Cardiac muscle cell (in vitro differentiated cells and primary cell): ENCODE results near the gene MIPEP. TPM values are rescaled to one million over a fixed set of nuclear protein-coding genes. Genes with fewer than 3 reads are reported as not detected.
A peak's percentile ranks its signal among the peaks of the same experiment; 100 is the strongest.
"Not testable (repeated sequence)": the region's sequence is repeated elsewhere in the genome, so short reads cannot be mapped to it uniquely, and the experiment has no call there.

Experiments used
- DNase-seq, 2 donors: peaks; one replicate each; pipeline versions ENCODE4 v3.0.0 to v3.0.0-alpha.2; 2010 to 2017; ENCODE audit warnings: low read depth in 1 of 2, low spot score in 1 of 2
- H3K27ac ChIP-seq: fragments of 200-600 bp; sonication (generic); 2 replicates; pipeline ENCODE4 v1.5.1; 2016
- H3K27me3 ChIP-seq: fragments of 200-600 bp; sonication (generic); 2 replicates; pipeline ENCODE4 v1.6.0; 2016; ENCODE audit warnings: control low read depth
- H3K36me3 ChIP-seq: fragments of 200-600 bp; sonication (generic); 2 replicates; pipeline ENCODE4 v1.5.1; 2016; ENCODE audit warnings: control low read depth
- H3K4me1 ChIP-seq: fragments of 200-600 bp; sonication (generic); 2 replicates; pipeline ENCODE4 v1.8.1; 2017; ENCODE audit warnings: low read depth, mild to moderate bottlenecking, mixed run types
- H3K4me3 ChIP-seq: fragments of 200-600 bp; sonication (generic); 2 replicates; pipeline ENCODE4 v1.5.1; 2016; ENCODE audit warnings: mild to moderate bottlenecking
- H3K9me3 ChIP-seq: fragments of 200-600 bp; sonication (generic); 2 replicates; pipeline ENCODE4 v1.5.1; 2017; ENCODE audit warnings: low read depth, mild to moderate bottlenecking, control low read depth
- polyA plus RNA-seq: library from polyadenylated mRNA; unstranded; fragments of >200 nt; fragmentation: Nextera tagmentation; extraction: Ambion mirVana; gene quantifications from 2 replicates; pipeline ENCODE4 v1.2.1, GENCODE V29; 2016
- total RNA-seq: library from RNA; depleted of rRNA; stranded (reverse); fragments of >200 nt; gene quantifications from 2 replicates; pipeline ENCODE4 v1.2.3, GENCODE V29; 2016
- TF ChIP-seq, protein P1 (sequence below): IDR thresholded peaks from 2 replicates; pipeline ENCODE4 v1.5.1; 2012; ENCODE audit warnings: low read depth, mild to moderate bottlenecking, low read length

Gene MIPEP
- total and polyA plus RNA-seq, 2 experiments from 2014 or later, result 12.5 to 22.9 TPM

DNA sequence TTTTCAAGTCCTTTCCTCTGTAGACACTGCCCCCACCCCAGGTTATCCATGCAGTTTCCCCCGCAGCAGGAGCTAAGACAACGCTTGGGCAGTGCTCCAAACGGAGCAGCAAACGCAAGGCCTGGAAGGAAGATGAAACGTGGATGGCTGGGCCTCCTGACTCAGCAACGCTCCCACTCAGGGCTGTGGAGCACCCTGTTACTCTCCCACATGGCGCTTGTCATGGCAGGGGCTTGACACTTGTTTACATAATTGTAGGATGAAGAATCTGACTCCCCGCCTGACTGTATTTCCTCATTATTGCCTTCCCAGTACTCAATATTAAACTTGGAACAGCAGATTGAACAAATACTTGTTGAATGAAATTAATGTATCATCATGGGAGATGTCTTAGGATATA is 8.9 kb upstream of the MIPEP start:
- H3K4me1 ChIP-seq, result no peaks in the 10 kb centered on the region
- TF ChIP-seq, protein P1, sequence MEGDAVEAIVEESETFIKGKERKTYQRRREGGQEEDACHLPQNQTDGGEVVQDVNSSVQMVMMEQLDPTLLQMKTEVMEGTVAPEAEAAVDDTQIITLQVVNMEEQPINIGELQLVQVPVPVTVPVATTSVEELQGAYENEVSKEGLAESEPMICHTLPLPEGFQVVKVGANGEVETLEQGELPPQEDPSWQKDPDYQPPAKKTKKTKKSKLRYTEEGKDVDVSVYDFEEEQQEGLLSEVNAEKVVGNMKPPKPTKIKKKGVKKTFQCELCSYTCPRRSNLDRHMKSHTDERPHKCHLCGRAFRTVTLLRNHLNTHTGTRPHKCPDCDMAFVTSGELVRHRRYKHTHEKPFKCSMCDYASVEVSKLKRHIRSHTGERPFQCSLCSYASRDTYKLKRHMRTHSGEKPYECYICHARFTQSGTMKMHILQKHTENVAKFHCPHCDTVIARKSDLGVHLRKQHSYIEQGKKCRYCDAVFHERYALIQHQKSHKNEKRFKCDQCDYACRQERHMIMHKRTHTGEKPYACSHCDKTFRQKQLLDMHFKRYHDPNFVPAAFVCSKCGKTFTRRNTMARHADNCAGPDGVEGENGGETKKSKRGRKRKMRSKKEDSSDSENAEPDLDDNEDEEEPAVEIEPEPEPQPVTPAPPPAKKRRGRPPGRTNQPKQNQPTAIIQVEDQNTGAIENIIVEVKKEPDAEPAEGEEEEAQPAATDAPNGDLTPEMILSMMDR, result no peak
- H3K27ac ChIP-seq, result no peak overlapping the region
- H3K27me3 ChIP-seq, result peaks cover 27% of the 10 kb centered on the region
- no peaks in the 10 kb centered on the region for H3K36me3 ChIP-seq
- H3K4me3 ChIP-seq, result no peak overlapping the region
- no peaks in the 10 kb centered on the region for H3K9me3 ChIP-seq
- DNase-seq, result peak in 1 of 2 donors; percentile 72

DNA sequence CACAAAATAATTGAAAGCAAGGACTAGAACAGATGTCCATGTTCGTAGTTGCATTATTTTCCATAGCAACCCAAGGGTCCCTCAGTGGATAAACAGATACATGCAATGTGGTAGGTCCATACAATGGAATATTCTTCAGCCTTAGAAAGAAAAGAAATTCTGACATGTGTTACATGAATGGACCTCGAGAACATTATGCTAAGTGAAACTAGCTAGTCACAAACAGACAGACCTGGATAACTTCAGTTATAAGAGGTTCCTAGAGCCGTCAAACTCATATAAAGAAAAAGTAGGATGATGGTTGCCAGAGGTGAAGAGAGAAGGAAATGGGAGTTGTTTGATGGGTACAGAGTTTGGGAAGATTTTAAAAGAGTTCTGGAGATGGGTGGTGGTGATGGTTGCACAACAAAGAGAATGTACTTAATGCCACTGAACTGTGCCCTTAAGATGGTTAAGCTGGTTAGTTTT is 8.3 kb upstream of the MIPEP start, which contains the start of gene C1QTNF9B:
Gene C1QTNF9B, minus strand, starts transcription at position 51 of the 468 bp plus-strand sequence.
- peaks cover 21% of the 10 kb centered on the region for H3K27me3 ChIP-seq
- not testable (repeated sequence) for DNase-seq, H3K4me1 ChIP-seq, H3K27ac ChIP-seq, H3K4me3 ChIP-seq, H3K9me3 ChIP-seq, H3K36me3 ChIP-seq

GRCh38 chr13:23894746-23895145 is 5.5 kb upstream of the MIPEP start:
- H3K27ac ChIP-seq, H3K4me3 ChIP-seq, H3K36me3 ChIP-seq, H3K27me3 ChIP-seq, DNase-seq, H3K4me1 ChIP-seq, H3K9me3 ChIP-seq: not testable (repeated sequence)

GRCh38 chr13:23893791-23894190 is 4.6 kb upstream of the MIPEP start:
- not testable (repeated sequence) for H3K27me3 ChIP-seq, H3K4me3 ChIP-seq, DNase-seq

GRCh38 chr13:23889615-23890607 is 711 bp upstream of the MIPEP start:
- H3K36me3 ChIP-seq, result peaks cover 3% of the 10 kb centered on the region
- no peaks in the 10 kb centered on the region for H3K27me3 ChIP-seq
- no peak overlapping the region for H3K27ac ChIP-seq
- DNase-seq, result peak in 1 of 2 donors; percentile 3
- H3K9me3 ChIP-seq, result no peaks in the 10 kb centered on the region
- TF ChIP-seq, protein P1, result no peak
- H3K4me1 ChIP-seq, result peaks cover 5% of the 10 kb centered on the region
- H3K4me3 ChIP-seq, result peak overlapping the region; percentile 78

More at GRCh38 chr13:23893791-23894190, 4.6 kb upstream of the MIPEP start:
- H3K9me3 ChIP-seq, H3K27ac ChIP-seq, H3K36me3 ChIP-seq, H3K4me1 ChIP-seq: not testable (repeated sequence)

DNA sequence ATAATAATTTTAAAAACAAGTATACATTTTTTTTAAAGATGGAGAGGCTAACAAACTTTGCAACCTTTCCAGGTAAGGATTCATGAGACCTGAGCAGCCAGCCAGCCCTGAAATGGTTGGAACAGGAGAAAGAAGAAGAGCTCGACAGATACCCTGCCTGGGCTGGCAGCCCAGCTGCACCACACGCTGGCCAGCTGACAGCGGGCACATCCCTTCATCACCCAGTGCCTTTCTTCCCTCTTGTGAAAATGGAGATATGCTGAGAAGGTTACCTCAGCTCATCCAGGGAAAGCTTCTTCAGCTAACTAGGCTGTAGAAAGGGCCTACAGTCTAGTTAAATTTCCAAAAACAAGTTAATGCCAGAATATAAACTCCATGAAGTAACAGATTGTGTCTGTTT is 4.8 kb downstream of the MIPEP start:
- not testable (repeated sequence) for H3K4me1 ChIP-seq, H3K27me3 ChIP-seq, H3K36me3 ChIP-seq

DNA sequence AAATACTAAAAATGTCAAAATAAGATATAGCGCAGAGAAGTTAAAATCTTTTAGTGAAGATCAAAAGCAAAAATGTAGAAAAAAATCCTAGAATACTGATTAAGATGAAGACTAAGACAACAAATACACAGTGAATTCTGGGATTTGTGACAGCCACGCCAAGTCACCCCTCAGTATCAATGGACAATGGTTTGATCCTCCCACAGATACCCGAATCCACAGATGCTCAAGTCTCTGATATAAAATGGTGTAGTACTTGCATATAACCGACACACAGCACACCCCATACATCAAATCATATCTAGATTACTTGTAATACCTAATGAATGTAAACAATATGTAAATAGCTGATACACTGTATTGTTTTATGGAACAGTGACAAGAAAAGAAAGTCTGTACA is 5.9 kb downstream of the MIPEP start:
- TF ChIP-seq, protein P1, result no peak

More for the DNA sequence above, 4.8 kb downstream of the MIPEP start:
- not testable (repeated sequence) for H3K9me3 ChIP-seq, DNase-seq, H3K4me3 ChIP-seq, H3K27ac ChIP-seq

GRCh38 chr13:23881402-23881800 is 7.8 kb downstream of the MIPEP start:
- not testable (repeated sequence) for H3K27me3 ChIP-seq, H3K4me3 ChIP-seq, H3K9me3 ChIP-seq, DNase-seq, H3K27ac ChIP-seq, H3K4me1 ChIP-seq
- peaks cover 10% of the 10 kb centered on the region for H3K36me3 ChIP-seq

More for the DNA sequence above, 5.9 kb downstream of the MIPEP start:
- Histone ChIP-seq H3K36me3 (peaks cover 7% of the 10 kb centered on the region), H3K9me3 (no peaks in the 10 kb centered on the region), H3K27ac (no peak overlapping the region), H3K27me3 (no peaks in the 10 kb centered on the region), H3K4me1 (peaks cover 5% of the 10 kb centered on the region), H3K4me3 (no peak overlapping the region)
- no peak for DNase-seq

DNA sequence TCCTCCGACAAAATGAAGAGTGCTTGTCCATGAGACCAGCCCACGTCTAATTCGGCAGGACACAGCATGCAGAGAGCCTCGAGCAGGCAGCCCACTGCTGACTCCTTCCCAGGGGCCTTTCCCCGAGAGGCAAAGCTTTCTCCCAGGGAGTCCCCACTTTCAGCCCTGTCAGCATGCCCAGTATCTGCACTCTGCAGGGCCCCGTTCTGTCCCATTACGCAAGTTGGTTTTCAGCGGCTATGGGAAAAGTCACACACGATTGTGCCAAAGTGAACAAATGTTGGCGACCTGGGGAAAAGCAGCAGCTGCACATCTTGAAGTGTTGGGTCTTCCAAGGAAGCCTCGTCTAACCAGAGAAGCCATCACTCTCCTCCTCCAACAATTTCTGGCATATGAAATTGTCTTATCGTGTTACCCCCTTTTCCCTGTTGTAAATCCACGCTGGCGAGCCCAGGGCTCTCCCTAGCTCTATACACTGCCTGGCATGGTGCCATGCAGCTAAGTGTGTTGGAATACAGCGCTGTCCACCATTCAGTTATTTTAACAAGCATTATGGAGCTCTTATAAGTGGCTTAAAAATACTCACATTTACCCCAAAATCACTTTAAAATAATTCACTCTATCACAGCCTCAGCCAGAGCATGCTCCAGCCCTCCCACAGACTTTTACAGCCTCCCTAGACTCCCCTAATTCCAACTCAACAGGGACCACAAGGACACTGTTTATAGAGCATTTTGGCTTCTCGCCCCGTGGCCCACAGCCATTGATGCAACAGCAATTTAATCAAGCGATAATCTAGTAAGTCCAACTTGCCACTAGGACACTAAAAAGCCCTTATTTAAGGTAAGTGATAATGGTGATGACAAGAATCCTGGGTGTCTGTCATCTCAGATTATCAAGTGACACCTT is 8.5 kb downstream of the MIPEP start:
- not testable (repeated sequence) for H3K4me3 ChIP-seq

More for the DNA sequence above, 8.5 kb downstream of the MIPEP start:
- H3K4me1 ChIP-seq, H3K9me3 ChIP-seq, H3K27ac ChIP-seq, DNase-seq, H3K27me3 ChIP-seq: not testable (repeated sequence)
- peaks cover 10% of the 10 kb centered on the region for H3K36me3 ChIP-seq
